GM21526 (cell line): ENCODE measurements around the gene CST11.
"Not testable (repeated sequence)": the region's sequence is repeated elsewhere in the genome, so short reads cannot be mapped to it uniquely, and the experiment has no call there.

Experiments
- ATAC-seq: cut with Tn5 transposase; IDR thresholded peaks from one replicate; pipeline ENCODE4 v1.9.1; 2021; ENCODE audit warnings: moderate library complexity; ENCODE audit not compliant: unreplicated experiment, low FRiP score

The CST11 gene

DNA sequence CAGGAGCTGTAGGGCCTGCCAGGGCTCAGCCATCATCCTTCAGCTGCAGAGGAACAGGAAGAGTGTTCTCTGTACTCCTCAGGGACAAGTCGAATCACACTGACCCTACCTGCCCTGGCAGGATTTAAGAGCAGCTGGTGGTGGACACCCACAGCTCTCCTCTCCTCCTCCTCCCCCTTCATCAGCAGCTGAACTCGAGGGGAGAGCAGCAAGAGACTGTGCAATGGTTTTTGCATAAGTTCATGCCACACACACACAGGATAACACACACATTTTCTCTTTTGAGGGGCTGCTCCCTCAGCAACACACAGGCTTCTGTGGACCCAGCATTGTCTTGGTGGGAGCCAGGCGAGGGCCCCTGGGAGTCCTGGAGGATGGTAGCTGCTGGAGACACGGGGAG, at the start of gene CST11:
CST11 (minus strand) TSS at position 101 of the 400 bp plus-strand sequence; CDS start at position 36, 65 bp downstream.
- ATAC-seq: no peak

- no peak for ATAC-seq
These were observed 49.2 kb upstream of the CST11 start for GRCh38 chr20:23501926-23502325.

DNA sequence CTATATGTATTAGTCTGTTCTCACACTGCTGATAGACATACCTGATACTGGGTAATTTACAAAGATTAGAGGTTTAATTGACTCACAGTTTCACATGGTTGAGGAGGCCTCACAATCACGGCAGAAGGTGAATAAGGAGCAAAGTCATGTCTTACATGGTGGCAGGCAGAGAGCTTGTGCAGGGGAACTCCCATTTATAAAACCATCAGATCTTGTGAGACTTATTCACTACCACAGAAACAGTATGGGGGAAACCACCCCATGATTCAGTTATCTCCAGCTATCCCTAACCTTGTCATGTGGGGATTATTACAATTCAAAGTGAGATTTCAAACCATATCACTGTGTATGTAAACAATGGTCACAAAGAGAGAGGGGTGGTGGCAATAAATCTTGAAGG, 44.9 kb upstream of the CST11 start:
- no peak for ATAC-seq

GRCh38 chr20:23493172-23493772, 40.6 kb upstream of the CST11 start:
- ATAC-seq: no peak

GRCh38 chr20:23492292-23492691, 39.6 kb upstream of the CST11 start:
- ATAC-seq: no peak

DNA sequence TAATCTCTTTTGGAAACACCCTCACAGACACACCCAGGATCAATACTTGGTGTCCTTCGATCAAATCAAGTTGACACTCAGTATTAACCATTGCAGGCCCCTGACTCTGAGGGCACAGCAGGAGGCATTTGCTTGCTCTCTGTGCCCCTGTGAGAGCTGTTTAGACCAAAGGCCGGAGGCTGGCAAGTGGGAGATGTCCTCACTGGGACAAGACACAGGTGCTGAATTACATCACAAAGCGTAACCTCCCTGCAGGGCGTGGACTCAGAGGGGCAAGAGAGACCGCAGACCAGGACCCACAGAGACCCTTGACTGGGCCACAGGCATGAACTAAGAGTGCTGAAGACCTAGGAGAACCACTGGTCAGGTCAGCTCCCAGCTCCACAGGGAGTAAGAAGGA, 38.1 kb upstream of the CST11 start, which contains the start of gene CST8:
CST8 (plus strand) TSS at position 301 of the 400 bp plus-strand sequence. CDS start 551 bp downstream, outside the sequence.
- ATAC-seq: no peak

DNA sequence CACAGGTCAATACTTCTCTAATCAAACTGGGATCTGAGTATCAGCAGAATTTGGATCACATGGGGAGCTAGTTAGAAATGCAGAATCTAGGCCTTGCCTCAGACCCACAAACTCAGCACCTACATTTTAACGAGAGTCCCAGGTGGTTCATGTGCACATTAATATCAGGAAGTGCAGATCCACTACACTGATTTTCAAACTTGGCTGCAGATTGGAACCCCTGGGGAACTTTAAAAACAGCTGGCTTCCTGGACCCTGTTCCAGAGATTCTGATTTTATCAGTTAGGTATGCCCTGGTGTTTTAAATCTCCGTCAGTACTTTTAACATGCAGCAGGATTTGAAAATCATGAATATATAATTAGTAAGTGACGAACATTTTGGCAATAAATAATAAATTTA, 36.3 kb upstream of the CST11 start:
- ATAC-seq: no peak

DNA sequence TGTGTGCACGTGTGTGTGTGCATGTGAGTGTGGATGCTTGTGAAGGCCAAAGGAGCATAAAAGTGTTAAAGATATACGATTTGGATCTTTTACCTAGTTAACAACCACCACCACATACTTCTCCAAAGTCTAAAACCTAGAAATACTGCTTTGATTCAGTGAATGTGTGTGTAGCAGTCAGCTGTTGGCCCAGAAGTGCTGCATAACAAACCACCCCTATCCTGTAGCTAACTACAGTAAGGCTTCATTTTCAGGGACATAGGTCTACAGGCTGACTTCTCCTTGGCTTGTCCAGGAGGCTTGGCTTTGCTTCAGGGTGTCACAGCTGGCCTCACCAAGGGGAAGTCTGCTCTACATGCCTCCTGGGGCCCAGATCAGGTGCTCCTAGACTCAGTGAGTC, 35.8 kb upstream of the CST11 start:
- no peak for ATAC-seq

DNA sequence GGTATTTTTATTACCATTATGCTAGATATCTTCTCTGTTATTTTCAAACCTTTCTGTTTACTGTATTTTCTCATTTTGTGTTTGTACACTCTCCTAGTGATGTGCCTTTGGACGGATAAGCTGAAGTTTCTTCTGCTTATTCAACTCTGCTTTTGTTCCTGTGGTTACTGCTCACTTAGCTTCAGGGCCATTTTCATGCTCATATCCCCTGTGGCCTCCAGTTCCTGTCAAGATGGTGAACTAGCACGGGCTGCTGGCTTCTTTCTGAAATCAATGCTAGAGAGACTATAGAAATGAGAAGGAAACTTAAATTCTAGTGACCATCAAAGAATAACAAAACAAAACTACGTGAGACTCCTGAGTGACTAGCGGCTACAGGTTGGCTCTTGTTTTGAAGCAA, 31.4 kb upstream of the CST11 start:
- ATAC-seq: no peak

GRCh38 chr20:23482138-23482537, 29.5 kb upstream of the CST11 start:
- ATAC-seq: no peak

DNA sequence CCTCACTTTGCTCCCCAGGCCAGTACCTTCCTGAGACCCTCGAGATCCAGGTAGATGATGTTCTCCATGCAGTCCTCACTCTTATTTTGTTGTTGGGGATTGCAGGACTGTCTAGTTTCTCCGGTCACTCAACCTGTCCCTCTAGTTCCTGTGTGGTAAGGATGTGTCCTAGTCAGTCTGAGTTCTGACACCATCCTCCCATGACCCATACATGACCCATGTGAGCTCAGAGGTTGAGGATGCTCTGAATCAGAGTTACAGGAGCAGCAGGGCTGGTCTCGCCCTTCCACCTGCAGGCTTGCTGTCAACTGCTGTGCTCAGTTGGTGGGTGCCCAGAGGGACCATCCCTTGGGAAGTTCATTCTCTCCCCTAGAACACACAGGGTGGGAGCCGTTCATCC, 26.4 kb upstream of the CST11 start:
- no peak for ATAC-seq

DNA sequence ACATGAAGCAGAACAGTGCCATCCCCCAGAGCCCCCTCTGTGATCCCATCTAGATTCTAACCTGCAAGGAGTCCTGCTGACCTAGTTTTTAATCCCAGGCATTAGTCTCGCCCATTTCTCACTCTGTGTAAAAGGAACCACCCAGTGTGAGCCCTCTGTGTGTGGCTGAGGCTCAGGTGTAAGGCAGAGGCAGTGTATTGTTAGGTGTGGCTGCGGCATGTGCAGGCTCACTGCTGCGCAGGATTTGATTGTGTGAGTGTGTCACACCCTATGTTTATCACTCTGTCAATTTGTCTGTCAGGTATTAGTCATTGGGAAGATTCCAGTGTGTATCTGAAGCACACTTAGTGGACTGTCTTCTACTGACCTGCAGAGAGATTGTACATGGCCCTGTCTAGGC, 24.5 kb upstream of the CST11 start:
- ATAC-seq: no peak

DNA sequence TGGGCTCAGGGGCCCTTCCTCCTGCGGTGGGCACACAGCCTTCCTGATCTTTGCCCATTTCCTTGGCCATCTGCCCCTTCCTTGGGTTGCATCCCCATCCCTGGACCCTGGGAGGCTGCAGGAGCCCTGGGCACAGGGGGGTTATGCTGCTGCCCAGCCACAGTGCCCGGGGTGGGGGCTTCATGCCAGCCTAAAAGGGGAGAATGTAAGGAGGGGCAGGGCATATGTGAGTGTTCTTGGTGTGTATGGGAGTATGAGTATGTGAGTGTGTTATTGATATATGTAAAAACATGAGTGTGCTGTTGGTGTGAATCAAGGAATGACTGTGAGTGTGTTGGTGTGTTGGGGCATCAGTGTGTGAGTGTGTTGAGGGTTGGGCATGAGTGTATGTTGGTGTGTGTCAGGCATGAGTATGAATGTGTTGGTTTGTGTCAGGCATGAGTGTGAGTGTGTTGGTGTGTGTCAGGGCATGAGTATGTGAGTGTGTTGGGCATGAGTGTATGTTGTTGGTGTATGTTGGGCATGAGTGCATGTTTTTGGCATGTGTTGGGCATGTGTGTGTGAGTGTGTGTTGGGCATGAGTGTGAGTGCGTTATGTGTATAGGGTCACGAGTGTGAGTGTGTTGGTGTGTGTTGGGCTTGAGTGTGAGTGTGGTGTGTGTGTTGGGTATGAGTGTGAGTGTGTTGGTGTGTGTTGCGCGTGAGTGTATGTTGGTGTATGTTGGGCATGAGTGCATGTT, 23.5 kb upstream of the CST11 start:
- ATAC-seq: no peak

GRCh38 chr20:23475395-23475794, 22.7 kb upstream of the CST11 start:
- no peak for ATAC-seq

DNA sequence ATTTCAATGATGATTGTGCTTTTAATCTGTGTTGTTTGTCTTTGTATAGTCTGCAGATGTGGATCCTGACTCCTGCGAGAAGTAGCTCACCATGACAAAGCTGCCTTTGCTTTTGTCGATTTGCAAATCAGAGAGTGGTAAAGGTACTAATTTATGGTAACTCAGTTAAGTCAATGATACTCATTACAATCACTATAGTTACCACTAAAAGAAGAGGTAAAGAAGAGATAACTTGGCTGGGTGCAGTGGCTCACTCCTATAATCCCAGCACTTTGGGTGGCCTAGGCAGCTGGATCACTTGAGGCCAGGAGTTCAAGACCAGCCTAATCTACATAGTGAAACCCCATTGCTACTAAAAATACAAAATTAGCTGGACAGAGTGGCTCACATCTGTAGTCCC, 20.6 kb upstream of the CST11 start:
- not testable (repeated sequence) for ATAC-seq

- not testable (repeated sequence) for ATAC-seq
These were observed 19.6 kb upstream of the CST11 start for GRCh38 chr20:23472306-23472705.

DNA sequence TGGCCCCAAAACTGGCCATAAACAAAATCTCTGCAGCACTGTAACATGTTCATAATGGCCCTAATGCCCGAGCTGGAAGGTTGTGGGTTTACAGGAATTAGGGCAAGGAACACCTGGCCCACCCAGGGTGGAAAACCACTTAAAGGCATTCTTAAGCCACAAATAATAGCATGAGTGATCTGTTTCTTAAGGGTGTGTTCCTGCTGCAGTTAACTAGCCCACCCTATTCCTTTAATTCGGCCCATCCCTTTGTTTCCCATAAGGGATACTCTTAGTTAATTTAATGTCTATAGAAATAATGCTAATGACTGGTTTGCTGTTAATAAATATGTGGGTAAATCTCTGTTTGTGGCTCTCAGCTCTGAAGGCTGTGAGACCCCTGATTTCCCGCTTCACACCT, 14.3 kb upstream of the CST11 start:
- not testable (repeated sequence) for ATAC-seq

DNA sequence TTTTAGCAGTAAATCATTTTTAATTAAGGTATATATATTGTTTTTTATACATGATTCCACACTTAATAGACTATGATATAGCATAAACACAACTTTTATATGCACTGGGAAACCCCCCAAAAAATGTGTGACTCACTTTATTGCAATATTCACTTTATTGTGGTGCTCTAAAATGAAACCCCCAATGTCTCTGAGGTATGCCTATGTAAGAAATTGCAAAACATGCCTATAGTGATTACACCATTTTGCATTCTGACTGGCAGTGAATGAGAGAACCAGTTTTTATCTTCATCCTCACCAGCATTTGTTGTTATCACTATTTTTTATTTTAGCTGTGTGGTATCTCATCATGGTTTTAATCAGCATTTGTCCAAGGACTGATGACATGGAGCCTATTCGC, 8.5 kb upstream of the CST11 start:
- ATAC-seq: no peak

GRCh38 chr20:23459461-23460150, 6.9 kb upstream of the CST11 start:
- no peak for ATAC-seq

DNA sequence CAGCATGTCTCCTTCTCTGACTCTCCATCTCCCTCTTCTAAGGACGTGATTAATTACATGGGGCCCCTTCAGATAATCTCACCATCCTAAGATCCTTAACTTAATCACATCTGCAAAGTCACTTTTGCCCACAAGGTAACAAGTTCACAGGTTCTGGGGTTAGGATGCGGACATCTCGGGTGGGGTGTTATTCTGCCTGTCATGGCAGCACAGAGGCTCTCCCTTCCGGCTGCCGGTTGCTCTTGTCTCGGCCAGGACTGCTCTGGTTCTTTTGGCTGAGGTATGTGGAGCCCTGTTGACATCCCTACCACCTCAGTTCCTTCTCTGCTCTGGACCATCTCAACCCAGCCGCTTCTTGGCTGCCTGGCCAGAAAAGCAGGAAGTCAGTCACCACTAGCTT, 4.2 kb upstream of the CST11 start:
- no peak for ATAC-seq

GRCh38 chr20:23456409-23456808, 3.7 kb upstream of the CST11 start:
- no peak for ATAC-seq

DNA sequence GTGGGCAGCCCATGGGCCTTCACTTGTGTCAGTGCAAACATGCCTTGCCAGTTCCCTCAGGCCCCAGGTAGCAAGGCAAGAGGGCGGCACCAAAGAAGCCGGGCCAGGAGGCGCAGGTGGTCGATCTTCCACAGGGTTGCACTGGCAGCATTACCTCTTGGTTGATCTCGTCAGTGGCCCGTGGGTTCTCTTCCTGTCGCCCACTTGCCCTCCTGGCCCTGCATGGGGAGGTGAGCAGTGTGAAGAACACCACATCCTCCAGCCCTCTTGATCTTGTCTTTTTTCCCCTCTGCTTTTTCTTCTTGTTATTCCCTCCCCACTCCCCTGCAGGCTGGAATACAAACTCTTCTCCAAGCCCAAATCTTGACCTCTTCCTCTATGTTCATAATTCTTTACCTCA, 3.0 kb upstream of the CST11 start:
- no peak for ATAC-seq
